ENCODE data around the gene MLLT3. TPM values are rescaled to one million over a fixed set of nuclear protein-coding genes. Genes with fewer than 3 reads are reported as not detected.
"Not testable (repeated sequence)": the region's sequence is repeated elsewhere in the genome, so short reads cannot be mapped to it uniquely, and the experiment has no call there.

The MLLT3 gene
- total RNA-seq, 1 donor from 2014 or later, result 9.9 TPM

DNA sequence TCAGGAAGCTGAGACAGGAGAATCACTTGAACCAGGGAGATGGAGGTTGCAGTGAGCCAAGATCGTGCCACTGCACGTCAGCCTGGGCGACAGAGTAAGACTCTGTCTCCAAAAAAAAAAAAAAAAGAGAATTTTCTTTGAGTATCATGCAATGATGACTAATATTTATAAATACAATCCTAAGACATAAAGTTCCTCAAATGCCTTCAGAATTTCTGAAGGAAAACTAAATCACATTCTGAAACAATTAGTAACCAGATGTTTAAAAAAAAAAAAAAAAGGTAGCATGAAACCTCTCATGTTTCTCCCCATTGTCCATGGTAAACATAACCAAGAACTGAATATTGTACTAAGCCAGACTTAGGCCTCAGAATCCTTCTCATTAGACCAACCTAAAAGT lies 23.1 kb downstream of the MLLT3 start:
- no peak for DNase-seq (ENCODE audit: low spot score)

DNA sequence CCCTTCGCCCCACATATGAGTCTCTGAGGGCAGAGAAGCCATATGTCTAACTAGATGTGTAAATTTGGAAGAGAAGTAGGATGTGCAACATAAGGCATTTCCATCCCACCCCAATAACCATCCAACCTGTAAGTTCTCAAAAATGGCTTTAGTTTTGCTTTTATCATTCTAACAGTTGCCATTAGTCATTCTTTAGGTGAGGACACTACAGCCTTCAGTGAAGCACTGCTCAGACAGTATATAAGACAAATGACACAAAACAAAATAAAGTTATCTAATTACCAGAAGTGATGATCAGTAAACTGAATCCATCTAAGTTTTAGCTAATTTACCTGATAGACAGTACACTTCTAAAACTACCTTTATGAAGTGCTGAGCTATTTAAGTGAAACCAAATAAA lies 23.9 kb downstream of the MLLT3 start:
- DNase-seq (ENCODE audit: low spot score), result no peak

DNA sequence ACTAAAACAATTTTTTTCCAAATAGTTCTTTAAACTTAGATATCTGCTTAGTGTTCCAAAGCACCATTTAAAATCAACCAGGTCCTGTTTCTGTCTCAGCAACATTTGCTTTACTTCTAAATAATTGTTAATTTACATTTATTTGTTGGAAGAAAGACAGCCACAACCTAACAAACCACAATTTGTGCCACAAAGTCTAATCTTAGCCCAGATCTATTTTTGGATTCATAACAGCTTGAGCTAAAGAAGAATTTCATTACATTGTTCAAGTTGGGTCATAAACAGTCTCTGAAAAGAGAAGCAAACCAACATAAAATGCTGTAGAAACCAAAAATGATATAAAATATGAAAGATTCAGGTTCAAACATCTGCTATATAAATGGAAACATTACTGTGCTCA lies 24.4 kb downstream of the MLLT3 start:
- no peak for DNase-seq (ENCODE audit: low spot score)

DNA sequence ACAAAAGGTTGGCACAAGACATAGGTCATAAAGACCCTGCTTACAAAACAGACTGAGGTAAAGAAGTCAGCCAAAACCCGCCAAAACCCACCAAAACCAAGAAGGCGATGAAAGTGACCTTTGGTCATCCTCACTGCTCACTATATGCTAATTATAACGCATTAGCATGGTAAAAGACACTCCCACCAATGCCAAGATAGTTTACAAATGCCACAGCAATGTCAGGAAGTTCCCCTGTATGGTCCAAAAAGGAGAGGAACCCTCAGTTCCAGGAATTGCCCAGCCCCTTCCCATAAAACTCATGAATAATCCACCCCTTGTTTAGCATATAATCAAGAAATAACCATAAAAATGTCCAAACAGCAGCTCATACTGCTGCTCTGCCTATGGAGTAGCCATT lies 27.7 kb downstream of the MLLT3 start:
- DNase-seq (ENCODE audit: low spot score), result no peak

DNA sequence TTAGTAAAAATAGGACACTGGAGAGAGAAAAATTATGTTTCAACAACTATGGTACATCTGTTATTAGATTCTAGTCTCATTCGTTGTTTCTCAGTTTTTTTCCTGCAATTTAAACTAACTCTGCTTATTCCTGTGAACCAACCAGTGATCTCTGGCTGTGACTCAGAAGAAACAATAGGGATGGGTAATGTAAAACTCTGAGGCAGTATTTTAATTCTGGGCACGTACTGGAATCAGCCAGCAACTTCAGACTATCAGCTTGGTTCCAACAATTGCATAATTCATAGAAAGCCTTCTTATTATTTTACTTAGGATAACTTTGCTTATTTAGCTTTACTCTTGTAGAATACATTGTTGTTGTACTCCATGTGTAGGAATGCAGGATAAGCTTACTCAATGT lies 28.8 kb downstream of the MLLT3 start:
- no peak for DNase-seq (ENCODE audit: low spot score)

DNA sequence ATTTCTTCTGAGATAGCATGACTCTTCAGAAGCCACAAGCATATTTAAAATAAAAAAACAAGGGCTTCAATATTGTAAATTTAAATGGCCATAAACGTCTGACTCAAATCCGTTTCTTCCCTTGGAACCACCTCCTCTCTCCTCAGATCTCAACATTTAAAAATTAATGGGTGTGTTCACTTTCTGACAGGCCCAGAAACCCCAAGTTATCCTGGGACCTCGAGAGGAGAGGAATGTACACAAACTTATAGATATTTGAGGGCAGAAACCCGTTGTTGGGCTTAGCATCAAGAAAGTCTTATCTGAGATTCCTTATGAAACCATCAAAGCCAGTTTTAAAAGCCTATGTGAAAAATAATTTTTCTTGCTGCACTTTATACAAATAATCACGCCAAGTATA lies 29.2 kb downstream of the MLLT3 start:
- no peak for DNase-seq (ENCODE audit: low spot score)

DNA sequence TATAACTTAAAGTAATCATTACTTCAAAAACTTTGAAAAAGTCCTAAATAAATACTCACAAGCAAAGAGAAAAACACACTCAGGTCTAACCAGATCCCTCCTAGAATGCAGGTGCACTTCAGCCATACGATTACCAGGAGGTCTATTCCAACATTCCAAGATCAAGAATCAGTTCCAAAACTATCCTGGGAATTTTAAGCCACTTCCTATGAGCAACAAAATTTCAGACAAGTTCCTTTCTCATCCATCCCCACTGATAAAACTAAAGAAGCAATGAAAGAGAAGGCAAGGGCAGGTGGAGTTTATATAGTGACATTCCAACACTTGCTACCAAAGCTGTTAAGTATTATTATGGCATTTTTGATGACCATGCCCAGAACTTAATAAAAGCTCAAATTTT lies 29.6 kb downstream of the MLLT3 start:
- DNase-seq (ENCODE audit: low spot score), result no peak

DNA sequence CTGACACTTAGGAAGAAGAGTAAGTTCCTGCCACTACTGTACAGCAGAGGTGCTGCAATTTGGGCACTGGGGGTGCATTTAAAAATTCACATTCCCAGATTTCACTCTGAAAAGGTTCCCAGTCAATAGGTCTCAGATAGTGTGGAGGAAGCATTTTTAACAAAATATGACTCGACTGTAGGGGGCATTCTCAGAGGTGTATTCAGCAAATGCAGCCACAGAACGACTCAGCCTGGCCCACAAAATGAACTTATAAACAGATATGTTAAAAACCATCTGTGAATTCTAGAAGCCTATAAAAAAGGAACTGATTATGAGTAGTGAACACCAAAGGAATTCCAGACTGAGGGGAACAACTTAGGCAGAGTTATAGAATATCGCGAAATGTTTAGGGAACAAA lies 31.1 kb downstream of the MLLT3 start:
- no peak for DNase-seq (ENCODE audit: low spot score)

DNA sequence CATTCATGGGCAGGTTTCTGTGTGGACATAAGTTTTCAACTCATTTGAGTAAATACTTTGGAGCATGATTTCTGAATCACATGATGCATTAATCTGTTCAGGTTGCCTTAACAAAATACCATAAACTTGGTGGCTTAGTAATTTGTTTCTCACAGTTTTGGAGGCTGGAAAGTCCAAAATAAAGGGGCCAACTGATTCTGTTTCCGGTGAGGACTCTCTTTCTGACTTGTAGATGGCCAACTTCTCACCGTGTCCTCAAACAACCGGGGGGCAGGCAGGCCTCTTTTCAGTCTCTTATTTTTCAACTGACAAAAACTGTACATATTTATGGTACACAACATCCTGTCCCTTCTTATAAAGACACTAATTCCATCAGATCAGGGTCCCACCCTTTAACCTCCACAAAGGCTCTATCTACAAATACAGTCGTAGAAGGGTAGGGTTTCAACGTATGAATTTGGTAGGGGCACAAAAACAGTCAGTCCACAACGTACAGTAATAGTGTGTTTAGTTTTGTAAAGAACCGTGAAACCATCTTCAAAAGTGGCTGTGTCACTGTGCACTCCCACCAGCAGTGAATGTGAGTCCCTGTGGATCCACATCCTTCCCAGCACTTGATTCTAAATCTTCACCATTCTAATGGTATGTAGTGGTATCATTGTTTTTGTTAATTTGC lies 37.2 kb downstream of the MLLT3 start:
- DNase-seq (ENCODE audit: low spot score), result no peak

DNA sequence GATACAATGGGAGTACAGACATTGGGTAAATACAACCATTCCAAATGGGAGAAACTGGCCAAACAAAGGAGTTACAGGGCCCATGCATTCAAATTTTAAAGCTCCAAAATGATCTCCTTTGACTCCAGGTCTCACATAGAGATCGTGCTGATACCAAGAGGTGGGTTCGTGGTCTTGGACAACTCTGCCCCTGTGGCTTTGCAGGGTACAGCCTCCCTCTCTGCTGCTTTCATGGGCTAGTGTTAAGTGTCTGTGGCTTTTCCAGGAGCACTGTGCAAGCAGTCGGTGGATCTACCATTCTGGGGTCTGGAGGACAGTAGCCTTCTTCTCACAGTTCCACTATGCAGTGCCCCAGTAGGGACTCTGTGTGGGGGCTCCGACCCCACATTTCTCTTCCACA lies 39.2 kb downstream of the MLLT3 start:
- not testable (repeated sequence) for DNase-seq (ENCODE audit: low spot score)

DNA sequence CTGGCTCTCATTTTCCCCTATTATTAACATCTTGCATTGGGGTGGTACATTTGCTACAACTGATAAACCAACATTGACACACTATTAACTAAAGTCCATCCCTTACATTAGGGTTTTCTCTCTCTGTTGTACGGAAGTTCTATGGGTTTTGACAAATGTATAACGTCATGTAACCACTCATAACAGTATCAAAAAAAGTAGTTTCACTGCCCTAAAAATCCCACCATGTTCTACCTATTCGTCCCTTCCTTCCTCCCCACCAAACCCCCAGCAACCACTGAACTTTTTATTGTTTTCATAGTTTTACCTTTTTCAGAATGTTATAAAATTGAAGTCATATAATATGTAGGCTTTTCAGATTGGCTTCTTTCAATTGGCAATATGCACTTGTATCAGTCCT lies 40.1 kb downstream of the MLLT3 start:
- no peak for DNase-seq (ENCODE audit: low spot score)

DNA sequence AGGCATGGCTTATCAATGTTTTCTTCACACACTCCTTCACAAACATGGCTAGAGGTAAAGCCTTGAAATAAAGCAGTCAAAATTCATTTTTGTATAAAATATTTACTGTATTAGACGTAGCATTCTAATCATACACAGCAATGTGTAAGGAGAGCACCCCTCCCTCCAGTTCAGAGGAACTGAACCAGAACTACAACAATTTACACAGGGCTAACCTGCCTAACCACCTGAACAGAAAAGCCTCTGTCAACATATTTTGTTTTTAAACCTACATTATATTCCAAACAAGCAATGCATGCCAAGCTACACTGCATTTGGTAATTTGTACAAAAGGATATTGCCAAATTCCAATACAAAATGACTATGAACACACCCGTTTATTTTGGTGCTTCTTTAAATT lies 41.6 kb downstream of the MLLT3 start:
- no peak for DNase-seq (ENCODE audit: low spot score)

DNA sequence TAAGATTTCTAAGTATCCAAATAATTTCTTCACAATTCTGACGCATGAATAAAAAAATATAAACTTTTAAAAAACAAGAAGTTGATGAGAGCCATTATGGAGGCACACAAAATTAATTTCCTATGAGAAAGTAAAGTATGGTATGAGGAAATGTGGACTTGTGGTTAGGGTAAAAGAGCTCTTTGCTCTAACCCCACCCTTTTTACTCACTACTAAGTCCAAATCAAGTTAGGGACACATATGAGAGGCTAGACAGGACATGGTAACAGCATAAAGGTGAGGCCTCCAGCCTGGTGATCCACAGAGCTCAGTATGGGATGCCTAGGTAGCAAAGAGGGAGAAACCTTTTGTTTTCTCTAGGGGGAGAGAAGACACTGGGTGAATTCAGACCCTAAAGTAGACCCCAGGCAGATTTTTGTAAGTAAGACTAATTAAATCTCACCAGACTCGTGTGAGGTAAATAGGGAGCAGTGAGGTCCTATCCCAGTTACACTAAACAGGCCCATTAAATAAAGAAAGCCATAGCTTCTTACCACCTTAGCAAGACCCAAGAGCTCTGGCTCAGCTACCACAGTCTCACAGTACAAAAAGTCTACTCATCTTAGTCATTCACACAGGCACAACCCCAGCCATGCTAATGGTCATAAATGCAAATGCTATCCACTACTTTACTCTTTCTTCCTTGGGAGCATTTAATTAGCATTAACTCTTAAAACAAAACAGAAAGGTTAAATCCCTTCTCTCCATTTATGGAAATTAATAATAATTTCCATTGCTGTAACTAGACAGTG lies 42.6 kb downstream of the MLLT3 start:
- no peak for DNase-seq (ENCODE audit: low spot score)

DNA sequence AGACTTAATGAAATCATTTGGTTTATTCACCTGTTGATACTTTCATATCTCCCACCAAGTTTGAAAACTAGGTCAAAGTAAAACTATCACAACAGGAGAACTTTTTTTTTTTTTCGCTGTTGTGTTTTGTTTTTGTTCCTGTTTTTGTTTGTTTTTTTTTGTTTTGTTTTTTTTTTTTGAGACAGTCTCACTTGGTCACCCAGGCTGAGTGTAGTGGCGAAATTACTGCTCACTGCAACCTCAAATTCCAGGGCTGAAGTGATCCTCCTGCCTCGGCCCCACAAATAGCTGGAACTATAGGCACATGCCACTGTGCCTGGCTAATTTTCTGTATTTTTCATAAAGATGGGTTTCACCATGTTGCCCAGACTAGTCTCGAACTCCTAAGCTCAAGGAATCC lies 49.3 kb downstream of the MLLT3 start:
- no peak for DNase-seq (ENCODE audit: low spot score)

DNA sequence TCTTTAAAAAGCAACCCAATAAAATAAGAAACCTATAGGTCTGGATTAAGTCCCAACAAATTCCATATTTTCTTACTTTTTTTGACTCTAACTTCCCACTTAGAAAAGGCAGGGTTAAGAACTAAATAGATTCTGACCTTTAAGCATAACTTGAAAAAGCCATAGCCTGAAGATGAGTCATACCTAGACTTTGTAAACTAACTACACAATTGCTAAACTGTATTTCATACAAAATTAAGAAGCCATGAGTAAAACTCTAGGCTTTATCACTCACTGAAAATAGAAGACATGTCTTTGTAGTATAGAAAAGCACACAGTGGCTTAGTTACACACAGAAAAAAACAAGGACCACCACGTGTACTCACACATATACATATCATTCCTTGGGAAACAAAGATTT lies 51.5 kb downstream of the MLLT3 start:
- no peak for DNase-seq (ENCODE audit: low spot score)

DNA sequence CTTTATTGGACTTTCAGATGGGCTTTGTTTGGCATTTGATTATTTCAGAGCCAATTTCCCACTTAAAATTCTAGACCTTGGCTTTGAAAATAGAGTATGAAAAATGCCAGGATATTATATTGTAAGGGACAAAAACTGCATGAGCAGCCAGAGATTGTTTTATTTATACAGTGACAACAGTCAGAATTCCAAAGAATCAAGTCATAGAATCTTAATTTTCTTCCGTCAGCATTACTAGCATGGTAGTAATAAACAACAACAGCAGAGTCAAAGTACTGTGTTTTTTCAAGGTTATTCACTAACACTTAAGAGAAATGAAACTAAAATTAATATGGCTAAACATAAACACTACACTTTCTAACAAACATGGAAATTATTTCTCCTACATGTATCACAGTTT lies 52.2 kb downstream of the MLLT3 start:
- DNase-seq (ENCODE audit: low spot score), result no peak

DNA sequence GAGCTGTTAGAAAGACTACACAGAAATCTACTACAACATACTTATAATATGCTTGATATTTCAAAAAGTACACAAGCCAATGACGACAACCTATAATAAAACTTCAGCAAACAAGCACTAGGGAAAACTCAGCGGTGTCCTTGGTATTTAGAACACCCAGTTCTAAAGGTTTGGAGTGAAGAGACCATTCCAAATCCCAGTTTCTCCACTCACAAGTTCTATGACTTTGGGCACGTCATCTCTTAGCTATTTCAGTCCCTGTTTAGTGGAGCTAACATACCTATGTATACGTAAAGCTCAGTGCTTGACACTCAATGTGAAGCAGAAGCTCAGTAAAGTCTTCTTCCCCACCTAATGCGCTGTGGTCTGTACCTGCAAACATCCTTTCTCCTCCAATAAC lies 52.8 kb downstream of the MLLT3 start:
- no peak for DNase-seq (ENCODE audit: low spot score)

DNA sequence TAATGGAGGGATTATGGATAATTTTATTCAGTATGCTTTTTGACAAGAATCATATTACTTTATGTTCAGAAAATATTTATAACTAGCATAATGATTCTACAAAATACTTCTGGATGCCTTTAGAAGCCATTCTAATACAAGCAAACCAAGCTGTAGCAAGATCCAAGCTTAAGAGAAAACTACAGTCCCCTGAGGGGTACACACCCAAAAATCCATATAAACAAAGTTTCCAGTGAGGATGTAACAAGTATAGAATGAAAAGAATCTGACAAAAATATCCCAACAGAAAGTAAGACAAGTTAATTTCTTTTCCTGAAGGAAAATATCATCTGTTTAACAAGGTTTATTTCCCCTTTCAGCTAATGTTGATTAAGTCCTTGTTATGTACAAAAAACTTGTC lies 53.9 kb downstream of the MLLT3 start:
- DNase-seq (ENCODE audit: low spot score), result no peak

DNA sequence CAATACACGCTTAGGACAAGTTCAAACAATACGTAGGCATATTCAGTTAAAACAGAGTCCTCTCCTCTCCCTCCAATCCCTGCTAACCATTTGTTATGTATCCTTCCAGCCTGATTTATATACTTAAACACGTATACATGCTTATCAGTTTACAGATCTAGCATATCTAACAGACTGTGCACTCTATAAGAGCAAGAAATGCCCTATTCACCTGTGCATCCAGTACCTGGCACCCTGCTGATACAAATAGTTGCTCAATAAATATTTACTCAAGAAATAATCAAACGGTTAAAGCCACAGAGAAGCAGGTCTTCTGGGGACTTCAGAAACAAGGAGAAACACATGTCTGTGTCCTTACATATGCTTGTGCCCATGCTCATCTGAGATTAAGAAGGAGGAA lies 55.9 kb downstream of the MLLT3 start:
- DNase-seq (ENCODE audit: low spot score), result no peak

DNA sequence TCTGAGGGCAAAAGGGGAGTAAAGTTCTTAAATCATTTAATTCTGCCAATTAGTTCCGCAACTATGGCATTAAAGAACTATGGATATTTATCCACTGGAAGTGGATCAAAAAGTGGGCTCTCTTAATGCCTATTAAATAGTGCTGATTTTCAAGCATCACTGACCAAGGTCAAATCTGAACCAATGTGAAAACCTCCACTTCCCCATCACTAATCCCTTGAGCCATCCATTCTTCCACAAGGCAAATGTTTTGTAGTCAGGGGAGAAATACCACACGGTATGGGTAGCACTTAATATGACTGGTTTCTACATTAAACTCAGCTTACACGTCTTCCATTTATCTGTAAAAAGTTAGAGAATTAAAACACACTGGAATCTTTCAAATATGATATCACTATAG lies 57.6 kb downstream of the MLLT3 start:
- no peak for DNase-seq (ENCODE audit: low spot score)

DNA sequence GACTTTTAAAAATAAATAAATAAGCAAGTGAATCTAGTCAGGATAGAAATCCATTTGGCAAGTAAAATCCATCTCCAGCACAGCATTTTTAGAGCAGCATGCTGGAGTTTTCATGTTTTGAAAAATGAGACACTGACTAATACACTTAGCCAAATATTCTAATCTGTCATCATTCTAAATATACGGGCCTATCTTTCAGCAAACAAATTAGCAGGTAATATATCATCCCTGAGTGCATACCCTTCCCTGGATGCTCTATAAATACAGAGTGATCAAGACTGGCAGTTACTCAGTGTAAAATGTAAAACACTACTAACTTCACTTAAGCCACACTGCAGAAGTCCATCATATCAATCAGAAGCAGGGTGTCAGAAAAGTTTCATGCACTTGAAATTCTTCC lies 58.4 kb downstream of the MLLT3 start:
- DNase-seq (ENCODE audit: low spot score), result no peak

DNA sequence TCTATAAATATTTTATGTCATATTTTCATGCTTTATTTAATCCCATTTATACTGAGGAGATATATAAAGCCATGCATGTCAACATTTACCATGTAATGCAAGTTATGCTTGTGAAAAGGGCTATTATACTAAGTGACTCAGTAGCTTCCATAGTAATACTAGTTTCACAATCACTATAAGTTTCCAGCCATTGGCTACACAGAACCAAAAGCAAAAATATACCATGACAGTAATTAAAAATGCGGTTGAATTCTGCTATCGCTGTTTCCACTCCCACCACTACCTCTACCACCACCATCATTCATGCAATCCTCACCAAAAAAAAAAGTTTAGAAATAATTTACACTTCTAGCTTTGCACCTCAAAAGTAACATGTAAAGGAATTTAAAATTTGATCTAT lies 60.2 kb downstream of the MLLT3 start:
- no peak for DNase-seq (ENCODE audit: low spot score)

DNA sequence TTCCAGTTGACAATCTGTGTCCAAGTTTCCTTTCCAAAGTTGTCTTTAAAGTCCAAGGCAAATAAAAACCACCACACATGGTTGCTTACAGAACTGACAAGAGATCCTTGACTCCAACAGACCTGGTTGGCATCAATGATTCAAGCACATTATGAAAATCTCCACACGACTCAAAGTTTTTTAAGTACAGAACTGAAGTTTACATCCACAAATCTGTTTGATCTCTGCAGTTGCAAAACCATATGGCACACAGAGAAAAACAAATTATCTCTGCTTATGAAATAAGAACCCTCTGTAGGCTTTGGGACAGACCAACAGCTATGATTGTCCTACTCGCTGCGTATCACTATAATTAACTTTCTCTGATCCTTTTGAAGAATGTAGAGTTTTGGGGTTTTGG lies 60.8 kb downstream of the MLLT3 start:
- DNase-seq (ENCODE audit: low spot score), result no peak

Measured in mesenteric fat pad (tissue), 1 donor.